Measurements from ENCODE around the gene RHOXF1. TPM values are rescaled to one million over a fixed set of nuclear protein-coding genes. Genes with fewer than 3 reads are reported as not detected.

RHOXF1 gene
- not detected in 2 replicates for total RNA-seq

DNA sequence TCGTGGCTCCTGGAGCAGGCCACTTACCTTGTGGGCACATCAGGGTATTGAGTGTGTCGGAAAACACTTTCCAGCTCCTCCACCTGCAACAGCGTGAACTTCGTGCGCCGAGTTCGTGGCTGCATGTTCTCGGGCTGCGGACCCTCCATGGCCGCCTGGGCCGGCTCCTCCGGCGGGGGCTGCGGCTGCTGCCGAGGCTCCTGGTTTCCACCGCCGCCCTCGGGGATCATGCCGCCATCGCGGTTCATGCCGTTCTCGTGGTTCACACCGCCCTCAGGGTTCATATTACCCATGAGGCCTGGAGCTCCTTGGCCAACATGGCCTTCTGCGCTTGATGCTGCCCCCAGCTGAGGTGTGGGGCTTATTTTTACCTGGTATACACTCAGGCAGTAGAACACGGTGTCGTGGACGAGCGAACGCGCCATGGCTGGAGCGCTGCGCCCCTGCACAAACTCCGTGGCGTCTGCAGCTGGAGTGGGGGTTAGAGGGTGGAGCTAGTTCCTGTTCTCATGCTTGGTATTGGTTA lies at the start of gene RHOXF1:
TSS of gene RHOXF1 (minus strand) at position 476 of the 526 bp plus-strand sequence. CDS start at position 425, 51 bp downstream.

GRCh38 chrX:120158313-120158712 lies 42.6 kb upstream of the RHOXF1 start, which contains the start of gene RHOXF2:
RHOXF2 (plus strand) TSS chrX:120158613; CDS start chrX:120158751, 138 bp downstream.

GRCh38 chrX:120077590-120077989 lies 38.1 kb downstream of the RHOXF1 start, which contains the start of gene RHOXF2B:
RHOXF2B (minus strand) TSS chrX:120077690; CDS start chrX:120077552, 138 bp downstream.

Other genes starting within 250 kb of the RHOXF1 start
- 11.6 and 12.3 TPM in 2 replicates for gene RNF113A, start 244.2 kb downstream of the RHOXF1 start, total RNA-seq
- 45.5 and 52.9 TPM in 2 replicates for gene NDUFA1, start 244.1 kb downstream of the RHOXF1 start, total RNA-seq
- gene AKAP14, start 220.0 kb downstream of the RHOXF1 start, total RNA-seq: not detected in 2 replicates
- gene NKAP, start 172.2 kb downstream of the RHOXF1 start, total RNA-seq: 4.2 and 4.4 TPM in 2 replicates
- gene RHOXF2B, start 38.2 kb downstream of the RHOXF1 start, total RNA-seq: not detected in 2 replicates
- not detected in 2 replicates for gene RHOXF2, start 42.7 kb upstream of the RHOXF1 start, total RNA-seq
- gene ZBTB33, start 134.9 kb upstream of the RHOXF1 start, total RNA-seq: 10.9 and 11.1 TPM in 2 replicates
- 0.07 TPM in 1 of 2 replicates, not detected in the other for gene TMEM255A, start 195.5 kb upstream of the RHOXF1 start, total RNA-seq
- gene ATP1B4, start 246.2 kb upstream of the RHOXF1 start, total RNA-seq: not detected in 2 replicates

All from smooth muscle cell of the pulmonary artery (primary cell).